Activated CD4-positive, alpha-beta T cell treated with anti-CD3 and anti-CD28 coated beads, Interleukin-2, amount 50 U/mL, for 48 hours (primary cell): ENCODE measurements around the gene LAMA3.

ENCODE experiments used
- DNase-seq, 2 experiments: peaks; one replicate each; pipeline ENCODE4 v3.0.0-alpha.2; 2020

Gene LAMA3

DNA sequence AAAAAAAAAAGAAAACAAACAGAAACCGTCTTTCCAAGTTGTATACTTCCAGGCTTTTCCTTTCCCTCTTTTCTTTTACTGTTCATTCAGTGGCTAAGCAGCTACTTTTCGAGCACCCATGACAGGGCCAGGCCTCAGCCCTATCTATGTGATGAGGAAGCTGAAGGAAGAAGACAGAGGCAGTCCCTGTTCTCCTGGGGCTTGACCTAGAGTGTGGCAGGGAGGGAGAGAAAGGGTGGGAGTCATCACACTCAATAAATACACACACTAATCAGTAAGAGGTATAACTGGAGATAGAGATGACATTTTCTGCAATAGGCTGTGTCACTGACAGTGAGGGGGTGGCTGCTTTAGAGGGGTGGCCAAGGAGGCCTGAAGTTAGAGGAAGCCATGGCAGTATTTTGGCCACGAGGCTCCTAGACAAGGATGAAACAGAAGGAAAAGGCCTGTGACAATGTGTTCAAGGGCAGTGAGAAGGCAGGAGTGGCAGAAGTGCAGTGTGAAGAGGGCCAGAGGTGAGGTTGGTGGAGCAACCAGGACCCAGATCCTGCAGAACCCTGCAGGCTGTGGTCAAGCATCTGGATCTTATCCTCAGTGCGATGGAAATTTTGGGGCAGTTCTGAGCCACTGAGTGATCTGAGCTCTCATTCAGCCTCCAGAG, 193.5 kb downstream of the LAMA3 start:
- DNase-seq: no peak

DNA sequence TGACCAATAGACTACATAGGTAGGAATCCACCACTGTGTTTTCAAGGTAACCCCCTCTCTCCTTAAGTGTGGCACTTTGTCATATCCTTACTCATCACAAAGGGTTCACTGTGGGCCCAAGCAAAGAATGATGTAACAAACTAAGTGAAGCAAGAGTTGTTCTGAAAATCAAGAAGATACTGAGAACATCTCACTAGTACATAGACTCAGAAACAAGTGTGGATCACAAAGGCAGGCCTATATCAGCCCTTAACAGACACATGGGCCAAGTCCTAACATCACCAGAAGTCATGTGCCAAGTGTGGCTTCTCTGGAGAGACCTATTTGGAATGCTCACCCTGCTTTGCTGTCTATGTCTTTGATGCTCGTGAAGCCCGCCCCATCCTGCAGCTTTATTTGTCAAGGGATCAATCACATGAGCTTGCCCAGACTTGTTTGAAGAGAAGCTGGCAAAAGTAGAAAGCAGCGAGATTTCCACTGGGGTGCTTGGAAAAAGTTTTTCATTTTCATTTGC, 194.1 kb downstream of the LAMA3 start:
- no peak for DNase-seq

DNA sequence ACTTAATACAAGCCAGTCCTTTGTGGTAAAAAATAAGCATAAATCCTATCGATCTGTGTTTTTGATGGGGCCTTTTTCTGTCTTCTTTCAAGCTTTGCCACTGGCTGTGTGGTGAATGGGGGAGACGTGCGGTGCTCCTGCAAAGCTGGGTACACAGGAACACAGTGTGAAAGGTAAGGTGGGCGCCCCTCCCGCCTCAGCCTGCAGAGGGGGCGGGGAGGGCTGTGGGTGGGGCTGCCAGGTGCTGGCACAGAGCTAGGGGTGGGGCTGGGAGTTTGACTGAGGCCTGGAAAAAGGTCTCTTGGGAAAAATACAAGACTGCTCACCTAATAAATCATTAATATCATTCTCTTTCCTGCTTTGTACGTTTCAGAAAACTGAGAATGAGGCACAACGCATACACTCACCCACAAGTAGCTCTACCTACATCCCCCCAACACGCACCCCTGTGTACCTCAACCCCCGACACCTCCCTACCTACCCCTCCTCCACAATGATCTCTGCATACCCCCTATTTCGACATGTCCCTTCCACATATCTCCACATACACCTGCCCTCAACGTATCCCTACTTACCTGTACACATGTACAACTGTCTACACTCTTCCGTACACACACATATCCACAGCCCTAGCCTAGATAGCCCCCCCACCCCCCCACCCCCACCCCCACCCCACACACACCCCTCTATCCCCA, 195.6 kb downstream of the LAMA3 start:
- DNase-seq: no peak

DNA sequence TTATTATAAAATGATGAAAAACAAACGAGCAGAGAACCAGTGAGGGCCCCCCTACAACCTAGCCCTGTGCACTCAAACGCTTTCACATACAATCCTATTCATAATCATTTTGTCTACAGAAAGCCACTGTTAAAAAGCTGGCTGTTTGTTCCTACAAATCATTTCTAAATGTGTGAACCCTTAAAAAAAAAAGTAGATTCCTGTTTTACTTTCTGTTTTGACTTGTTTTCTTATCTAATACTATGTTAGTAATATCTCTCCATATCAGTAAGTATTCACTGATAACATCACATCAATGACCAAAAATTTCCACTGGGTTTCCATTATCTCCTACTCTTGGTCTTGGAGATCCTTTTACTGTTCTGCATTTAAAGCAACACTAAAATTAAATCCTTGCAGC, 196.5 kb downstream of the LAMA3 start:
- no peak for DNase-seq

DNA sequence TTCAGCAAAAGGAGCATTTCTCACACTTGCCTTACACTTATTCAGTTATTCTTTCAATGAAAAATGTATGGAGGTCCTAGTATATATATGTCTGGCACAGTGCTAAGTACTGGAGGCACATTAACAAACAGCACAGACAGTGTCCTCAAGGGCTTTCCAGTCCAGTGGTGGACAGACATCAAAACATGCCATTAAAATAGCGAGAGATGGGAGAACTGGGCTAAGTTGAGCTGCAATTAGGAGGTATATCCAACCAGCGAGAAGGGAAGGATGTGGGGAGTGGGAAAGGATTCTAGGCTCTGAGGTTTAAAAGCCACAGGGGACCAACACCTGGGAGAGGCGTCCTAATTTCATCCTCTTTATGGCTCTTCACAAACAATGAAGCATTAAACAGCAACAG, 197.8 kb downstream of the LAMA3 start:
- no peak for DNase-seq

DNA sequence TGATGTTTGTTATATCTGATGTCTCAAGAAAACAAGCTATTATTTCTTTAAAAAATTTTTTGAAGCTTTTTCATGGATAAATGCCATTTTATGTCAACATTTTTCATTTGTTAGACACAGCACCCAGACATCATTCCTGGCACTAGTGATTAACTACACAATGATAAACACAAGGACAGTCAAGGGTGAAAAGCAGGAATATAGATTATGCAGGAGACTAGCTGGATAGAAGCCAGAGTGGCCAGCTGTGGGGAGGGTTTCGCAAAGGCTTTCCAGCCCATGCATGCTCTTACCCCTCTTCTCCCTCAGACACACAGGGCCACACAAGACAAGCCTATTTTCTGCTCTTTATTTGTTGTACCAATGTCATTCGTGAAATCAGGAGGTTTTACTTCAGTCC, 198.2 kb downstream of the LAMA3 start:
- DNase-seq: no peak

DNA sequence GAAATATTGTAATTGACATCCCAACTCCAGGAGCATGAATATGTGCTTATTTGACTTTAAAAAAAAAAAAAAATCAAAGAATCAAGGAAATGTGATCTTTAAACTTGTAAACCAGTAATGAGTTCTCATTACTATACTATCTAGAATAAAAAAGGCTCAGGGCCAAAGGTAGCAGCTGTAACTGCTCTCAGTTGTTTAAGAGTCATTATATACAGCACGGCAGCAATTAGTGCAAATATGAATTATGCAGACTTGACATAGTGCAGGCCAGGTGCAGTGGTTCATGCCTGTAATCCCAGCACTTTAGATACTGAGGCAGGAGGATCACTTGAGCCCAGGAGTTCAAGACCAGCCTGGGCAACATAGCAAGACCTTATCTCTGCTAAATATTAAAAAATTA, 199.6 kb downstream of the LAMA3 start:
- DNase-seq: no peak

DNA sequence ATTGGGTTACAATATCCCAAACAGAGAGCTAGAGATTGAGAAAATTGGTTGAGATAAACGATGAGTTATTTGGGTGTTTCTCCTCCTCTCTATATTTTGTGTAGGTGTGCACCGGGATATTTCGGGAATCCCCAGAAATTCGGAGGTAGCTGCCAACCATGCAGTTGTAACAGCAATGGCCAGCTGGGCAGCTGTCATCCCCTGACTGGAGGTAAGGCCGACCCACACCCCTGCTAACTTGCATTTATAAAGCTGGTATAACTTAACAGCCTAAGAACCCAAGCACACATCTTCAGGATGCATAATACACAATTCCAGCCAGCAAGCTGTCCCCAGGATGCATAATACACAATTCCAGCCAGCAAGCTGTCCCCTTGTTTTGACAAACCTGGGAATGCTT, 200.7 kb downstream of the LAMA3 start:
- no peak for DNase-seq

DNA sequence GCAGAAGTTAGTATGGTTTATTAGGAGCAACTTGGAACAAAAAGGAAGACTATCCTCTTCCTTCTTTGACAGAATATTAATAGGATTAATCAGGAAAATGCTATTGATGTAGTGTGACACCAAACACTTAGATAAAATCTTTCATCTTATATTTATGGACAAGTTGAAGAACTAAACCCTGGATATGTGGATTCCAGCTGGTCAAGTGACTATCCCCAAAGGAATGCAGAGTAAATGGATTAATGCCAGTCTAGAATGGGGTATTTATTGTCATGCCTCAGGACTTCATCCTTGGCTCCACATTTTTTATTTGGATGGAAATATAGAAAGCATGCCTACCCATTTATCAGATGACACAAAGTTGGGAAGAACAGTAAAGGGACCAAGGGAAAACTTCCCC, 201.3 kb downstream of the LAMA3 start:
- DNase-seq: no peak

DNA sequence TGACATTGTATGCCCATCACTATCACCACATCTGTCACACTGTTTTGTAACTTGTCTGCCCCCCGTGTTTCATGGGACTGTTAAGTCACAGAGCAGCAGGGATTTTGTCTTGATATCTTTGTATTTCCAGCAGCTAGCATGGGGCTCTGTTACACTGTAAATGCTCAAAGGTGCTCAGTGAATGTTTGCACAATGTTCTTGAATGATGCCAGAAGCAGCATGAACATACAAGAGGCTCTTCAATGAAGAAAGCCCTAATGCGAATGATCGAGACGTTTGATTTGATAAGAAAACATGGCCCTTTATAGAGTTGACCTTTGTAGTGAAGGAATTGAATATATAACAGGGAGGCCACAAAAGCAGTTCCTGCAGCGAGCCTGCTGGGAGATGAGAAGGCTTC, 204.4 kb downstream of the LAMA3 start:
- no peak for DNase-seq

DNA sequence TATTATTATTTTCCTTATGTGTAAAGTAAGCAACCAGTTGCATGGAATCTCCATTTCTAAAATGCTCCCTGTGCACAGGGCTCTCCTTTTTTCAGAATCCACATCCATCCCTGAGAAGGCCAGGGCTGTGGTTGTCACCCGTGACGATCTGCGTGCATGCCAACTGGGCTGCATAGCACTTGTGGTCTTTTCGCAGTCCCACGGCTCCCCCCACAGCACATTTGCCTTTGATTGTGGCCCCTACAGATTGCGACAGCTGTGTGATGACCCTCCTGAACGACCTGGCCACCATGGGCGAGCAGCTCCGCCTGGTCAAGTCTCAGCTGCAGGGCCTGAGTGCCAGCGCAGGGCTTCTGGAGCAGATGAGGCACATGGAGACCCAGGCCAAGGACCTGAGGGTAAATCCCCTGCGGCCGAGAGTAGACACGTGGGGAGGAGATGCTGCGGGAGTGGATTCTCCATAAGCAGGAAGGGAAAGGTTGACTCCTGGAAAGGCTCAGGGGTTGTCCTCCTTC, 205.5 kb downstream of the LAMA3 start:
- no peak for DNase-seq

DNA sequence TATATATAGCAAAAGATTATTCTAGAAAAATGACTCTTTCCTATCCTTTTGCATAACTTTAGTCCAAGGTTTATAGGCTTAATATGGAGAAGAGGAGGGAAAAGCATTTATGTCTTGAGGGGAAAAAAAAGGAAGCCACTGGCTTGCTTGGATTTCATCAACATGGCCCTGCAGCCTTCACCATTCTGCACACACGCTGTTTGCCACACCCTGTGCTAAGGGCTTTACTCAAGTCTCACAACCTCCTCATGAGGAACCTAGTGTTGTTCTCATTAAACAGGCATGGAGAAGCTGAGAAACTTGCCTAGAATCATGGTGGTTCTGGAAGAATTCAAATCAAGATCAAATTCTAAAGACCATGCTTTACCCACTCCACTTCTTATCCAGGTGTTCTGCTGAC, 208.0 kb downstream of the LAMA3 start:
- DNase-seq: no peak

DNA sequence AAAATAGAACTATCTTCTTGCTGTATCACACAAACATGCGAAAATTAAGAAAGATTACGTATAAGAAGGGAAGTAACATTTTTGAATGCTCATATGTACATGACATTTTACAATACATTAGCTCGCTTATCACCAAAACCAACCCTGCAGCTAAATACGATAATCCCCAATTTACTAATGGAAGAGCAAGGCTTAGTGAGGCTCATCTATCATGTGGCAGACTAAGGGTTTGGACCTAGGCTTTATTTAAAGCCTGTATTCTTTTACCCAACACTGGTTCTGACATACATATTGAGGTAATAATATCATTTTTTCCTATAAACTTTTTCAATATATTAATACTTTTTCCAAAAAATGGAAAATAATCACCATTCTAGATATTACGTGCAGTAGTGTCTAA, 208.5 kb downstream of the LAMA3 start:
- no peak for DNase-seq

DNA sequence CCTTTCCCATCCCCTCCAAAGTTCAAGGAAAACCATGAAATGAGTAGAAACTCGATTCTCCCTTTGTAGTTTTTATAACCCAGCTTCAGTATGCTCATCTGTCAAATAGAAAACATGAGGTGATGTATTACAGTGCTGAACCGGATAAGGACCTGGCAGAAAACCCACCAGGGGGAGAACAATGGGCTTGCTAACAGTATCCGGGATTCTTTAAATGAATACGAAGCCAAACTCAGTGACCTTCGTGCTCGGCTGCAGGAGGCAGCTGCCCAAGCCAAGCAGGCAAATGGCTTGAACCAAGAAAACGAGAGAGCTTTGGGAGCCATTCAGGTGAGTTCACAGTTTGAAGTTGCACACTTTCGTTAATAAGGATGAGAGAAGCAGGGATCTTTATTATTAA, 211.7 kb downstream of the LAMA3 start:
- no peak for DNase-seq

DNA sequence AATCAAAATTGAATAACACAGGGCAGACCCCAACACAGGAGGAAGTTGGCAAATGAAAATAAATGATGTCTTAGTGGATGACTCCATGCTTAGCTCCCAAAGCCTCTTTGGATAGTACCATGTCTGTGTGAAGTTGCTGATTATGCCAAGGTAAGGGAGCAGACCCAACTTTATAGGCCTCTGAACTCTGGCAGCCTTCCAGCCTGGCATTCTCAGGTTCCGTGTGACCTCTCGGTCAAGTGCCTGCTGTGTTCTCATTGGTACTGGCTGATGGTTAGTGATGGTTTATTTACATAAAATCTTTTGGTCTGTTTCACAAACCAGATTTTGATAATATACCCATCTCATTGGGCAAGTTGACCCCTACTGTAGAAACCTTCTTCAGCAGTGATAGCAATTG, 213.1 kb downstream of the LAMA3 start:
- DNase-seq: no peak

DNA sequence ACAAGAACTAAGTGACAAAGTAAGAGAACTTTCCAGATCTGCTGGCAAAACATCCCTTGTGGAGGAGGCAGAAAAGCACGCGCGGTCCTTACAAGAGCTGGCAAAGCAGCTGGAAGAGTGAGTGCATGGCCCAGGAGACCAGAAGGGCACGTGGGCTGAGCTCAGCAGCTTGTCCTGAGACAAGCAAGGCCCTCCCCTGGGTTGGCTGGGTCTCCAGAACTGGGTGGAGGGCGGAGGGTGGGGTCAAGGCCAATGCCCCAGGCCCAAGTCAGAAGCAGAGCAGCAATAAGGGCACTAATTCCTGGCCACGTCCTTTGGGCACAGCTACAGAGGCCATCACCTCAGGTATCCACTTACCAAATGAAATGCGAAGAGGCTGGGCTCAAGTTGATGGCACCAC, 214.7 kb downstream of the LAMA3 start:
- DNase-seq: no peak

DNA sequence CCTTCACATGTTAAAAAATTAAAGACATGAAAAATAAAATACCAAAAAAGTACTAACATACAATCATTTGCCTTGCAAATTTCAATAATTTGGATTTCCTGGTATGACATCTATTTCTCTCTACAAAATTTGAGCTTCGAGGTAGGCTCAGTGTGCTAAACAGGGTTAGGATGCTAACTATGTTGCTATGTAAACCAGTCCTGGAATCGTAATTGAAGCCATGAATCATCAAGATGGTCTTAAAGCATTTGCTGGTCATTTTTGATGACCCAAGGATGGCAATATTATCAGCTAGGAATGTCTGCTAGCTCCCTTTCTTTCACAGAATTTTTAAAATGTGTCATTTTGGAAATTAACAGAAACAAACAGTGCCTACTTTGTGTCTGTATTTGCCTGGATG, 217.4 kb downstream of the LAMA3 start:
- no peak for DNase-seq

DNA sequence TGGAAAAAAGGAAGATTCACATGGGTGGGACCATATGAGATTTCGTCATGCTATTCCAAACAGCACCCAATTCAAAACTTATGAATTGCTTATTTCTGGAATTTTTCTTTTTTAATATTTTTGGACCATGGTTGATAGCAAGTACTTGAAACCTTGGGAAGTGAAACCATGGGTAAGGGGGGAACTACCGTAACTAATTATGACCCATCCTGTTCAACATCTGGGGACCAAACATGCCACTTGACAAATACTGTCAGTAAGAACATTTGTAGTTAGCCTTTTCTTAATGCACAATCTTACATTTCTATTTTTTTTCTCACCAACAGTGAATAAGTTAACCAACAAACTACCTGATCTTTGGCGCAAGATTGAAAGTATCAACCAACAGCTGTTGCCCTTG, 219.6 kb downstream of the LAMA3 start:
- no peak for DNase-seq

DNA sequence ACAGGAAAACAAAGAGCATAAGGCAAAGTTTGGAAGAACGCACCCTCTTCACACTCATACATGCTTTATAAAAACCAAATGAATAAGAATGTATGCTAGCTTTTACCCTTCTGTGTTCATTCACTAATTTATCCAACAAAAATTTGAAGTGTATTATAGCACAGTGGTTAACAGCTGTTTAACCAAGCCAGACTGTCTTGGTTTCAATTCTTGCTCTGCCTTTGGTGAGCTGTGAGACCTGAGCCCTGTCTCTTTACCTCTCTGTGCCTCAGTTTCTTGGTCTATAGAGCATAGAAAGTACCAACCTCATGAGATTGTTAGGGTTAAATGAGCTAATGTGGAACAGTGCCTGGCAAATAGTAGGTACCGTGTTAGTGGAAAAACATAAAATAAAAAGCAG, 220.8 kb downstream of the LAMA3 start:
- DNase-seq: no peak

DNA sequence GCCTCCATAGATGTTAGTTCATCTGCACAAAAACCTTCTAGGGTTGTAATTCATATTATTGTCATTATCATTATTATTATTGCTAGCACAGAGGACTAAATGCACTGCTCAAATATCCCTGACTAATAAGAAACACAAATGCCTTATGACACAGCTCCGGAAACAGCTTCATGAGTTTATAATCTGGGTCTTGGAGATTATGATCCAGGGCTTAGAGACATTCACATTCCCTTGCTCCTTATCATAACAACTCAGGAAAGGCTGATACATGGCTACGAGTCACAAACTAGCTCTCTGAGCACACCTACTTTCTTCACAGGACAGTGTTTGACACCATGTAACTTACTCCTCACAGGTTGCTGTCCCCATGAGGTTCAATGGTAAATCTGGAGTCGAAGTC, 223.1 kb downstream of the LAMA3 start:
- no peak for DNase-seq

DNA sequence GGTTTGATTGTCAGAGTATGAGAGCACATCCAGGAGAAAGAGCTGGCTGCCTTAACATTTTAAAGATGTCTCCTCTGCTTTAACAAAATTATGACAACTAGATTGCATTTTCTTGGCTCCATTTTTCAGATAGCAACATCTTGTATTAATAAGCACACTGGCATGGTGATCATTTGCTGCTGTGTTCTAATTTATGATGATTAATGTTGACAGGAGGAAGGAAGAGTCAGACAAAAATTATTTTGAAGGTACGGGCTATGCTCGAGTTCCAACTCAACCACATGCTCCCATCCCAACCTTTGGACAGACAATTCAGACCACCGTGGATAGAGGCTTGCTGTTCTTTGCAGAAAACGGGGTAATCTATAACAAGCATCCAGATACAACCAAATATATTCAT, 227.1 kb downstream of the LAMA3 start:
- no peak for DNase-seq

DNA sequence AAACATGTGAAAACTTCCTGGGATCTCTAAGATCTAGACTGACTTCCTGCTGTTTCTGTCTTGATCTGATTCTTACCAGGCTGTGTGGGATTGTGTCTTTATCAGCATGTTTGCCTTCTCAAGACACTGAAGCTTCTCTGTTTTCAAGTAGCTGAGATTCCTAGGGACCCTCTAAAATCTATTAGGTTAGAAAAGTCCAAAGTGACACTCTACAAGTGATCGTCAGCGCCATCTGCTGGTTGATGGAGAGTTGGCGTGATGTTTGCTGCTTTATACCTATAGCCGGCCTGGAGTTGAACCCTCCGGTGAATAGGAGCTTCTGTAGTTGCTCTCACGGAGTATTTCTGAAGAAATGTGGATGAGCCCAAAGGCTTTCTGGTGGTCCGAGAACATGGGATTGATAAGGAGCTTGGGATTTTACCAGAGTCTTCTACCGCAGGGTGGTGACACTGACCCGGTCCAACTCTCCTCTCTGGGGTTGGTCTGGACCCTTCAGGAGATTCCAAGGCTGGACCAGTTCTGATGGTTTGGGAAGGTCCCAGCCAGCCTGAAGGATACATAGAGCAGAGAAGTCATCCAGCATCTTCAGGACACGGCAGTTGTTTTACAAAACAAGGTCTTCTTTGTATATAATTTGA, 229.3 kb downstream of the LAMA3 start:
- peak; percentile 86 to 88 for DNase-seq

DNA sequence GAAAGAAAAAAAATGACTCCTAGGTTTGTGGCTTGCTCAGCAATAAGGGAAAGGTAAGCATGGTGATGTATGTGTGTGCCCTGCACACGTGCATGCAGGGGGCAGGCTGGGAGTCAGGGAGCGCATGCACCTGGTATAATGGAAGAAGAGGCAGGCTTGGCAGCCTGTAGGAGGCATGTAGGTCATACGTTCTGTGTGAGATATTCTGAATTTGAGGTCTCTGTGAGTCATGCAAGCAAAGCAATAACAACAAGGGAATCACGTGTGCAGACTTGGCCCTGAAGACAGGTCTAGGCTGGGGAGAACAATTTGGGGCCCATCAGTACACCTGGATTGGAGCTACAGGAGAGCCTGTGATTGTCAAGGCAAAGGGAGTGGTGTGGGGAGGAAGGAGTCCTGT, 230.8 kb downstream of the LAMA3 start:
- DNase-seq: no peak

DNA sequence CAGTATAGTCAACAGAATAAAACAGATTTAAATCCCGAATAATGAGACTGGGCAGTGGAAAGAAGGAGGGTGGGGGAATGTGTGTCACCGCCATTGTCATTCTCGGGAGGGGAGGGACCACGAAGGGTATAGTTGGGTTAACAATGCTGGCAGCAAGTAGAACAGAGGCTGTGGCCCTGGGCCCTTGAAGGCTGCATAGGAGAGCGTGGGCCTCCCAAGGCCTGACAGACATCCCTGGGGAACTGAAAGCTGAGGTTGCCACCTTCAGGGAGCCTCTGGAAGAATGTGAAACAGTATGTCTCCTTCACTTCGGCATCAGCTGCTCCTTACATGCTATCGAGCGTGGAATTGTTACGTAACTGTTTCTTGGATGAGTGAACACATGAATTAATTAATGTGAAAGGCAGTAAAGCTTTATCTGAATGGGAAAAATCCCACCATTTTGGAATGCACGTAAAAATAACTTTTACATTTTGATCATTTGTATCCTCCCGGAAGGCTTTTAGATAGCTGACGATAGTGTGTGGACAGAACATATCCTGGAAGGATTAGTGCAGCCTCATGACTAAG, 232.5 kb downstream of the LAMA3 start:
- DNase-seq: no peak
